Measurements from ENCODE around the gene FBXO36. TPM values are rescaled to one million over a fixed set of nuclear protein-coding genes. Genes with fewer than 3 reads are reported as not detected.

Gene FBXO36
- total and polyA plus RNA-seq, 2 of the 13 experiments (the other 11 are each of a cell fraction or from before 2014, with no cell fraction given), result 2.8 TPM

GRCh38 chr2:229922449-229923386 lies at the start of gene FBXO36 (continued):
- TF ChIP-seq, protein P1, sequence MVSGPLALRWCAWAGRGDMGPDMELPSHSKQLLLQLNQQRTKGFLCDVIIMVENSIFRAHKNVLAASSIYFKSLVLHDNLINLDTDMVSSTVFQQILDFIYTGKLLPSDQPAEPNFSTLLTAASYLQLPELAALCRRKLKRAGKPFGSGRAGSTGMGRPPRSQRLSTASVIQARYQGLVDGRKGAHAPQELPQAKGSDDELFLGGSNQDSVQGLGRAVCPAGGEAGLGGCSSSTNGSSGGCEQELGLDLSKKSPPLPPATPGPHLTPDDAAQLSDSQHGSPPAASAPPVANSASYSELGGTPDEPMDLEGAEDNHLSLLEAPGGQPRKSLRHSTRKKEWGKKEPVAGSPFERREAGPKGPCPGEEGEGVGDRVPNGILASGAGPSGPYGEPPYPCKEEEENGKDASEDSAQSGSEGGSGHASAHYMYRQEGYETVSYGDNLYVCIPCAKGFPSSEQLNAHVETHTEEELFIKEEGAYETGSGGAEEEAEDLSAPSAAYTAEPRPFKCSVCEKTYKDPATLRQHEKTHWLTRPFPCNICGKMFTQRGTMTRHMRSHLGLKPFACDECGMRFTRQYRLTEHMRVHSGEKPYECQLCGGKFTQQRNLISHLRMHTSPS (CRISPR knock-in tag; IDR thresholded peaks at IDR 0.05; ENCODE audit: low read depth), result no peak
- TF ChIP-seq, protein P2, sequence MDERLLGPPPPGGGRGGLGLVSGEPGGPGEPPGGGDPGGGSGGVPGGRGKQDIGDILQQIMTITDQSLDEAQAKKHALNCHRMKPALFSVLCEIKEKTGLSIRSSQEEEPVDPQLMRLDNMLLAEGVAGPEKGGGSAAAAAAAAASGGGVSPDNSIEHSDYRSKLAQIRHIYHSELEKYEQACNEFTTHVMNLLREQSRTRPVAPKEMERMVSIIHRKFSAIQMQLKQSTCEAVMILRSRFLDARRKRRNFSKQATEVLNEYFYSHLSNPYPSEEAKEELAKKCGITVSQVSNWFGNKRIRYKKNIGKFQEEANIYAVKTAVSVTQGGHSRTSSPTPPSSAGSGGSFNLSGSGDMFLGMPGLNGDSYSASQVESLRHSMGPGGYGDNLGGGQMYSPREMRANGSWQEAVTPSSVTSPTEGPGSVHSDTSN (CRISPR knock-in tag; IDR thresholded peaks at IDR 0.05), result no peak
- TF ChIP-seq ZNF550 (CRISPR knock-in tag; IDR thresholded peaks at IDR 0.05; ENCODE audit: borderline replicate concordance), result no peak
- no peak for TF ChIP-seq ZBTB42 (CRISPR knock-in tag; IDR thresholded peaks at IDR 0.05)
- peak; percentile 68 for TF ChIP-seq BCL3 (CRISPR knock-in tag; IDR thresholded peaks at IDR 0.05)
- TF ChIP-seq KMT2B (CRISPR knock-in tag; IDR thresholded peaks at IDR 0.05), result no peak; the same call in none of the 2 replicates
- peak; percentile 78; the same call in 1 of the 2 replicates for TF ChIP-seq MYC (CRISPR knock-in tag; IDR thresholded peaks at IDR 0.05; ENCODE audit: borderline replicate concordance)
- no peak for TF ChIP-seq CSRNP2 (CRISPR knock-in tag; conservative IDR thresholded peaks at IDR 0.05; ENCODE audit: low read depth)
- no peak; the same call in 1 of the 2 replicates for TF ChIP-seq ZNF589 (CRISPR knock-in tag; conservative IDR thresholded peaks at IDR 0.05)
- TF ChIP-seq SOX13 (IDR thresholded peaks at IDR 0.05), result 0 out of 2 replicates have a peak, but pooled peaks have one; percentile 11
- TF ChIP-seq SOX13 (CRISPR knock-in tag; conservative IDR thresholded peaks at IDR 0.05 in 1 of 2, IDR thresholded peaks at IDR 0.05 in 1 of 2), result no peak
- TF ChIP-seq ZNF556 (CRISPR knock-in tag; IDR thresholded peaks at IDR 0.05; ENCODE audit: borderline replicate concordance), result 0 out of 2 replicates have a peak, but pooled peaks have one; percentile 7
- TF ChIP-seq SRF (IDR thresholded peaks at IDR 0.05; ENCODE audit: low read depth, low read length), result no peak
- no peak for TF ChIP-seq ZBTB7B (CRISPR knock-in tag; IDR thresholded peaks at IDR 0.05)
- TF ChIP-seq PRDM4 (CRISPR knock-in tag; IDR thresholded peaks at IDR 0.05; ENCODE audit: borderline replicate concordance), result no peak
- no peak for TF ChIP-seq STAT5B (CRISPR knock-in tag; IDR thresholded peaks at IDR 0.05)
- TF ChIP-seq NONO (IDR thresholded peaks at IDR 0.05), result no peak
- TF ChIP-seq NONO (CRISPR knock-in tag; conservative IDR thresholded peaks at IDR 0.05), result no peak
- TF ChIP-seq ZNF207 (IDR thresholded peaks at IDR 0.05; ENCODE audit: borderline replicate concordance), result no peak

Data from HepG2 (cell line).